AG08395 (cell line): ENCODE results near the gene SLC39A10.
"Not testable (repeated sequence)": the region's sequence is repeated elsewhere in the genome, so short reads cannot be mapped to it uniquely, and the experiment has no call there.

Source experiments
- DNase-seq: peaks from one replicate; pipeline ENCODE4 v3.0.0; 2012; ENCODE audit warnings: mixed read lengths, low spot score

SLC39A10 gene

GRCh38 chr2:195646424-195646823 is 10.6 kb upstream of the SLC39A10 start:
- no peak for DNase-seq

GRCh38 chr2:195647302-195647701 is 9.7 kb upstream of the SLC39A10 start:
- DNase-seq: no peak

GRCh38 chr2:195648370-195648769 is 8.7 kb upstream of the SLC39A10 start:
- DNase-seq: not testable (repeated sequence)

- DNase-seq: no peak
Observed at GRCh38 chr2:195648787-195649186, 8.2 kb upstream of the SLC39A10 start.

GRCh38 chr2:195649629-195650190 is 7.3 kb upstream of the SLC39A10 start:
- no peak for DNase-seq

GRCh38 chr2:195651046-195651445 is 6.0 kb upstream of the SLC39A10 start:
- no peak for DNase-seq

GRCh38 chr2:195652911-195653310 is 4.1 kb upstream of the SLC39A10 start:
- no peak for DNase-seq

GRCh38 chr2:195656161-195656858 is 716 bp upstream of the SLC39A10 start:
- DNase-seq: no peak

GRCh38 chr2:195657634-195658540 is 861 bp downstream of the SLC39A10 start:
- DNase-seq: peak; percentile 33

DNA sequence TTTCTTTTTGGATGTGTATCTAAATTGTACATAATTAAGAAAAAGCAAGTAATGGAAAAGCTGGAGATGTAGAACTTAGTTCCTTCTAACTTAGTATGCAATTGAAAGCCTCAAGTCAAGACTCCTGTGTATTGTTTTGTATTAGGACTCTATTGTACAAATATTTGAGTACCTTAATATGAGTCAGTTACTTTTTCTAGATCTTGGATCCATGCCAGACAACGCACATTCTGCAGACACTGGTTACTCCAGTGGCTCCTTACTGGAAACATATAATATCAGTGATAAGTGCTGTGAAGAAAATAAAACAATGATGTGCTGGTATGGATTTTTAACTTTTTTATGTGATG is 1.5 kb downstream of the SLC39A10 start:
- no peak for DNase-seq

- no peak for DNase-seq
Observed at GRCh38 chr2:195659114-195659513, 2.1 kb downstream of the SLC39A10 start.

DNA sequence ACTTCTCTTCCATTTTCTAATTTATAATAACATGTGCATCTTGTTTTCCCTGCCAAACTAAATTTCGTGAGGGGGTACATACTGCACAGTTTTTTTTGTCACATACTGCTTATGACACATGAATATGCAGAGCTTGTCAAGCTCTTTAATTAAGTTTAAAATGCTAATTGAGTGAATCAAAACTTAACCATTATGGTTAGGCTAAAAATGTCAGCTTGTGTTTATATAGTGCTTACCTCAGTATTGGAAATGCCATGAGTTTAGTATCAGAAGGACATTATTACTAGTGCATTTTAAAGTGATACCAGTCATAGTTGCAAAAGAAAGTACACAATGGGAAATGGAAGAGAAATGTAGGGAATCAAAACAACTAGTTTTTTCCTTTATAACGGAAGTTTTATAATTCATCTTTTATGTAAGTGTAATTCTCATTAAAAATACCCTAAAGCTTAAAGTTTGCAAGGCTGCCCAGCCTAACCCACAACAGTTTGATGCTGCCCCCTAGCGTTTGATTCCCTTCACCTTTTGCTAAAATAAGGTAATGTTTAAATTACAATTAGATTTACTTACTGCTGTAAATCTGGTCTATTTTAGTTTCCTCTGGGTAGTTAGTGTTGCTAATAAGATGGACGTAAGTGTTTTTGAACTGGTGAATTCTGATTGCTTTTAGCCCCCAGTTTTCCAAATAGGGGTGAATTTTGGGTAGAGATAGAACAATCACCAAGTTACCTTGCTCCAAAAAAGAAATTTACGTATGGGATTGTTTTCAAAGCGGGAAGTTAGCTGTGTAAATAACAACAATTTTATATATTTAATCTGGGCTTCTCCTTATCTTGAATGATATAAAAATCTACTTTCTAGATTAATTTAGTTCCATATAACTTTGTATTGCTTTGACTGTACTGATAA is 3.2 kb downstream of the SLC39A10 start:
- DNase-seq: peak; percentile 34

DNA sequence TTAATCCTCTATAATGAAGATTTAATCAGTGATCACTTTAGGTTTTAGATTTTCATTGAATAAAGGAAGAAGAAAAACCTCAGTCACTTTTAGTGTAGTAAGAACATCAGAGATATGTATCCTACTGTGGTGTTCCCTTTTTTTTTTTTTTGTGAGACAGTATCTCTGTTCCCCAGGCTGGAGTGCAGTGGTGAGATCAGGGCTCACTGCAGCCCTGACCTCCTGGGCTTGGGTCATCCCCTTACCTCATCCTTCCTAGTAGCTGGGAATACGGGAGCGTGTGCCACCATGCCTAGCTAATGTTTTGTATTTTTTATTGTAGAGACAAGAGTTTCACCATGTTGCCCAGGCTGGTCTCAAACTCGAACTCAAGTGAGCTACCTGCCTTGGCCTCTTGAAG is 5.1 kb downstream of the SLC39A10 start:
- no peak for DNase-seq

GRCh38 chr2:195663007-195663406 is 6.0 kb downstream of the SLC39A10 start:
- no peak for DNase-seq

GRCh38 chr2:195664528-195664927 is 7.5 kb downstream of the SLC39A10 start:
- DNase-seq: no peak

DNA sequence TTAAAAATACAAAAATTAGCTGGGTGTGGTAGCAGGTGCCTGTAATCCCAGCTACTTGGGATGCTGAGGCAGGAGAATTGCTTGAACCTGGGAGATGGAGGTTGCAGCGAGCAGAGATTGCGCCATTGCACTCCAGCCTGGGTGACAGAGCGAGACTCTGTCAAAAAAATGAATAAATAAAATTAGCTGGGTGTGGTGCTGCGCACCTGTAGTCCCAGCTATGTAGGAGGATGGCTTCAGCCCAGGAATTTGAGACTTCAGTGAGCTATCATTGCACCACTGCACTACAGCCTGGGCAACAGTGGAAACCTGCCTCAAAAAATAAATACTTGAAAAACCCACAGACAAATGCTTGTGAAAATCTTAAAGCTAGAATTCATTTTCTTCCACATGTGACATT is 8.1 kb downstream of the SLC39A10 start:
- not testable (repeated sequence) for DNase-seq

GRCh38 chr2:195666113-195666712 is 9.2 kb downstream of the SLC39A10 start:
- no peak for DNase-seq

- DNase-seq: no peak
Observed at GRCh38 chr2:195667974-195668373, 10.9 kb downstream of the SLC39A10 start.

DNA sequence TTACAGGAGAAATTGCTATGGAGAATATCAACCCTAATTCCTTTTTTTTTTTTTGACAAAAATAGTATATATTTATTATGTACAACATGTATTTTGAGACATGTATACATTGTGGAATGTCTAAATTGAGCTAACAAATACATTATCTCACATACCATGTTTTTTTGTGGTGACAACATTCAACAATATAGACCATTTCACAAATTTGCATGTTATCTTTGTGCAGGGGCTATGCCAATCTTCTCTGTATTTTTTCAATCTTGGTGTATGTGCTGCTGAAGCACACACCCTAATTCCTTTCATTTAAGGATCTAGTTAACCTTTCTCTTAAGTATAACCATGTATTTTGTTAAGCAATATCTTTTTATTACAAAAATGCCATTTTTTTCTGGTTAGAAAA is 13.2 kb downstream of the SLC39A10 start:
- no peak for DNase-seq

DNA sequence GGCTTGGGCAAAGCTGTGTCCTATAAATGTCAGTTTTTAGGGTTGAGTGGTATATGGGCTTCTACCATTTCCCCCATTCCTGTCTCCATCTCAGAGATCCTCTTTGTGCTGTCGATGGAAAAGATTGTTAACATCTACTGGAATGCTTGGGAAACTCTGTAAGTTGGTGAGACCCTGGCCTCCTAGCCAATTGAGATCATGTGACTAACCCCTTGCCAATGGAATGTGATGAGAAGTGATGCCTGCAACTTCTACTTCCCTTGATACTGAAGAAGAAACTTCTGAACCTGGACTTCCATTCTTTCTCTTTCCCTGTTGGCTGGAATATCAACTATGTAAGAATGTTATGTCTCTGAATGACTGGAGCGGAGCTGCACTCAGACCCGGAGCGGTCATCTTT is 14.5 kb downstream of the SLC39A10 start:
- no peak for DNase-seq

- DNase-seq: no peak
Observed at GRCh38 chr2:195672674-195673073, 15.6 kb downstream of the SLC39A10 start.
